Left lung (tissue), 10 donors: ENCODE measurements around the gene STEAP1B. TPM values are rescaled to one million over a fixed set of nuclear protein-coding genes. Genes with fewer than 3 reads are reported as not detected.

ENCODE experiments used
- ATAC-seq: fragments of 200-7000 bp; cut with Tn5 transposase; one replicate; pipeline ENCODE4 v1.9.1; 2020; ENCODE audit warnings: moderate library complexity
- DNase-seq, 4 donors: peaks; one replicate each; pipeline ENCODE4 v3.0.0-alpha.2; 2013 to 2020
- H3K27ac ChIP-seq, 2 donors: fragments of 200-600 bp; sonication (generic) in 1 of 2; one replicate each; pipeline versions ENCODE4 v1.5.0 to v1.8.0; 2020 to 2021
- H3K27me3 ChIP-seq, 2 donors: fragments of 200-600 bp; sonication (generic) in 1 of 2; one replicate each; pipeline versions ENCODE4 v1.5.0 to v1.8.0; 2020 to 2021
- H3K36me3 ChIP-seq, 2 donors: fragments of 200-600 bp; sonication (generic) in 1 of 2; one replicate each; pipeline versions ENCODE4 v1.5.0 to v1.8.0; 2020 to 2021
- H3K4me1 ChIP-seq, 2 donors: fragments of 200-600 bp; one replicate each; pipeline ENCODE4 v1.8.0; 2021
- H3K4me3 ChIP-seq, 2 donors: fragments of 200-600 bp; sonication (generic) in 1 of 2; one replicate each; pipeline versions ENCODE4 v1.5.0 to v1.8.0; 2020 to 2021; ENCODE audit warnings: mild to moderate bottlenecking in 1 of 2
- H3K9me3 ChIP-seq, 2 donors: fragments of 200-600 bp; sonication (generic) in 1 of 2; one replicate each; pipeline versions ENCODE4 v1.5.0 to v1.8.0; 2020 to 2021
- intact Hi-C, 2 donors: fragments of 100-400 bp; cut with DNase I; formaldehyde crosslinking; loops; one replicate each; pipeline versions ENCODE4 v1.11.2 to v1.14.2; 2022
- polyA plus RNA-seq, 6 donors: library from polyadenylated mRNA; unstranded; fragments of 120-200 nt; gene quantifications; one replicate each; pipeline ENCODE4 v1.2.1, GENCODE V29; 2013; ENCODE audit not compliant: insufficient read length in 6 of 6
- total RNA-seq, 2 donors: library from RNA; stranded (reverse); fragmentation: NEBNext Ultra II Directional; extraction: Animal tissue kit (Norgen Biotek cat#: 25700); gene quantifications; one replicate each; pipeline ENCODE4 v1.2.1, GENCODE V29; 2021
- TF ChIP-seq, protein P1 (sequence below), 2 donors: fragments of 200-600 bp; sonication (generic) in 1 of 2; IDR thresholded peaks; one replicate each; pipeline versions ENCODE4 v1.5.0 to v1.8.0; 2021; ENCODE audit warnings: antibody characterized with exemption in 2 of 2
- donor health status: DM: no; HTN: yes; CAD: no.
- donor health status: DM: no; HTN: no; CAD: no.

STEAP1B gene
- total and polyA plus RNA-seq, 8 donors = 0.85 to 3.4 (median 2.7) TPM

DNA sequence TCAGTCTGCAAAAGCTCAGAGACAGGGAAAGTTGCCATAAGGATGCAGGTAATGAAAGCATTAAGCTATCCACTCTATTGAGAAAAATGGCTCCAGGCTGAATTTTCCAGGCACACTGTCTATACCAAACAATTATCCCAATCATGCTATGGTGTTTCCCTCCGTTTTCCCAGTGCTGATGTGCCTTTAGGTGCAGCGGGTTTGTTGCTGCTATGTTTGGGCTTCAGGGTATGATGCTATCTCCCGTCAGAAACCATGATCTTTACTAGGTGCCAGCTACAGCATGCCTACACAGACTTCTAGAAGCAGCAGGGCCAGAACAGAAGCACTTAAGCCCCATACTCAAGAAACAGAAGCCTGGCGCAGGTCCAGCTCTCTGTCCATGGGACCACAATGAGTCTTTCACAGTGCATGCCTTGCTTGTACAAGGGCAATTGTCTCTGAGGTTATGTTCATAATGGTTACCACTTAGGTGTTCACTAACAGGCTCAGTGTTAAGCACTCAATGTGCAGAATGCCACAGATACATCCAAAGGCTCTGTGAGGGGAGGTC is 19.4 kb downstream of the STEAP1B start:
- Histone ChIP-seq H3K4me1 (peaks cover 0 to 3% of the 10 kb centered on the region in 2 donors), H3K36me3 (no peaks in the 10 kb centered on the region), H3K27ac (no peak overlapping the region), H3K9me3 (no peaks in the 10 kb centered on the region), H3K27me3 (no peaks in the 10 kb centered on the region), H3K4me3 (no peak overlapping the region)
- no peak for ATAC-seq
- DNase-seq = no peak
- TF ChIP-seq, protein P1, sequence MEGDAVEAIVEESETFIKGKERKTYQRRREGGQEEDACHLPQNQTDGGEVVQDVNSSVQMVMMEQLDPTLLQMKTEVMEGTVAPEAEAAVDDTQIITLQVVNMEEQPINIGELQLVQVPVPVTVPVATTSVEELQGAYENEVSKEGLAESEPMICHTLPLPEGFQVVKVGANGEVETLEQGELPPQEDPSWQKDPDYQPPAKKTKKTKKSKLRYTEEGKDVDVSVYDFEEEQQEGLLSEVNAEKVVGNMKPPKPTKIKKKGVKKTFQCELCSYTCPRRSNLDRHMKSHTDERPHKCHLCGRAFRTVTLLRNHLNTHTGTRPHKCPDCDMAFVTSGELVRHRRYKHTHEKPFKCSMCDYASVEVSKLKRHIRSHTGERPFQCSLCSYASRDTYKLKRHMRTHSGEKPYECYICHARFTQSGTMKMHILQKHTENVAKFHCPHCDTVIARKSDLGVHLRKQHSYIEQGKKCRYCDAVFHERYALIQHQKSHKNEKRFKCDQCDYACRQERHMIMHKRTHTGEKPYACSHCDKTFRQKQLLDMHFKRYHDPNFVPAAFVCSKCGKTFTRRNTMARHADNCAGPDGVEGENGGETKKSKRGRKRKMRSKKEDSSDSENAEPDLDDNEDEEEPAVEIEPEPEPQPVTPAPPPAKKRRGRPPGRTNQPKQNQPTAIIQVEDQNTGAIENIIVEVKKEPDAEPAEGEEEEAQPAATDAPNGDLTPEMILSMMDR (IDR thresholded peaks at IDR 0.05) = no peak
- intact Hi-C loops = no loop called here

DNA sequence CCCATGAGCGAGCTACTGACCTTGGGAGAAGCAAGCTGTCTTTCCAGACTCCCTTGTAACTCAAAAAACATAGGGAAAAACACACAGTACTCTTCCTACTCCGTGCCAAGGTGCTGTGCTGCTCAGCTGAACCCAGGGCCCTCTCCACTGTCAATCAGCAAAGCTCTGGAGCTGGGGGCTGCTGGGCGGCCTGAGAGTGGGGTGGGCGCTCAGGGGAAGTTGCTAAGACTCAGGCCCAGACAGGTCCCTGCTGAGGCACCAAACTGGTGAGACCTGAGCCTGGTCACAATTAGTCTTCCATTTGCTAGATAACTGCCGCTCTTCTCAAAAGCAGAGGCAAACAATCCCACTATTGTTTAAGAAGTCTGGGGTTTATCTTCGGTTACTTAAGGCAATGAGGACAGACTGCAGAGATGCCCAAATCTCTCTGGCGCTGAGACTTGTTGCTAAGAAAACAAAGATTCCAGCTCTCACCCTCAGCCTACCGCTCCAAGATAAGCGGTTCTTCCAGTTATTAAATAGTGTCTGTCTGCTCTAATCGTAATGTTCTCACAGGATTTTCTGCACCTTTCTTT is 22.0 kb downstream of the STEAP1B start:
- ATAC-seq = peak; percentile 33

DNA sequence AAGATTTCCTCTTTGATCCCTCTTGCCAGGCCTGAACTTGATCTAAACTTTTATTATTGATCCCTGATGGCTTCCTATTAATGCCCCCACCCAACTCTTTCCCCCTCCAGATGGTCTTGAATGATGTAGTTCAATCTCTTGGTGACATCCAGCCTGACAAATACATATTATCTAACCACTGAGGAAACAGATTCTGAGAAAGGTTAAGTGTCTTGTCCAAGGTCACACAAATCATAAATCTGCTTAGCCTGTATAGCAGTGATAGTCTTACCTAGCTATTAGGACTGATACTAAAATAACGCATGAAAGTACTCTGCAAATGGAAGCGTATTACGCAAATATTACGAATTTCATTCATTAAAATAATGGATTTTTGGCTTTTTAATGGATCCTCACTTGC is 22.7 kb downstream of the STEAP1B start:
- intact Hi-C loops = no loop called here
- TF ChIP-seq, protein P1 (IDR thresholded peaks at IDR 0.05) = no peak
- H3K36me3 ChIP-seq = no peaks in the 10 kb centered on the region
- peaks cover 0 to 3% of the 10 kb centered on the region in 2 donors for H3K4me1 ChIP-seq
- no peaks in the 10 kb centered on the region for H3K9me3 ChIP-seq
- DNase-seq (no peak), ATAC-seq (no peak)
- no peak overlapping the region for H3K4me3 ChIP-seq
- H3K27me3 ChIP-seq = no peaks in the 10 kb centered on the region
- no peak overlapping the region for H3K27ac ChIP-seq

More for the DNA sequence above, 22.0 kb downstream of the STEAP1B start:
- no peak for DNase-seq
- TF ChIP-seq, protein P1 (IDR thresholded peaks at IDR 0.05) = no peak
- no peak overlapping the region for H3K4me3 ChIP-seq
- no peak overlapping the region for H3K27ac ChIP-seq
- intact Hi-C loops = no loop called here
- H3K4me1 ChIP-seq = peaks cover 0 to 3% of the 10 kb centered on the region in 2 donors
- H3K9me3 ChIP-seq = no peaks in the 10 kb centered on the region
- H3K27me3 ChIP-seq = no peaks in the 10 kb centered on the region
- H3K36me3 ChIP-seq = no peaks in the 10 kb centered on the region

DNA sequence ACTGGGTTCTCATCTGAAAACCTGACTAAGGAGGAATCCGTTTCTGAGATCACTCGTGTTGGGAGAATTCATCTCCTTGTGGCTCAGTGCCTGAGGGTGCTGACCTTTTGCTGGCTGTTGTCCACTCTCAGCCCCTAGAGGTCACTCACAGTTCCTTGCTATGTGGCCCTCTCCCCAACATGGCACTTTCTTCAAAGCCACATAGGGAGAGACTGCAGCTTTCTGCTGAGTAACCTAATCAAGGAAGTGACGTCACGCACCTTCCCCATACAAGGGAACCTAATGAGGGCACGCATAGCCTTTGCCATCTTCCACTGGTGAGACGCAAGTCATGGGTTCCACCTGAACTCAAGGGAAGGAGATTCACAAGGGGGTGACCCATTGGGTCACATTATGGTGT is 23.2 kb downstream of the STEAP1B start:
- no peaks in the 10 kb centered on the region for H3K27me3 ChIP-seq
- TF ChIP-seq, protein P1 (IDR thresholded peaks at IDR 0.05) = no peak
- intact Hi-C loops = no loop called here
- no peak overlapping the region for H3K27ac ChIP-seq
- H3K4me1 ChIP-seq = peaks cover 0 to 1% of the 10 kb centered on the region in 2 donors
- ATAC-seq = no peak
- H3K36me3 ChIP-seq = no peaks in the 10 kb centered on the region
- no peak for DNase-seq
- no peaks in the 10 kb centered on the region for H3K9me3 ChIP-seq
- no peak overlapping the region for H3K4me3 ChIP-seq

DNA sequence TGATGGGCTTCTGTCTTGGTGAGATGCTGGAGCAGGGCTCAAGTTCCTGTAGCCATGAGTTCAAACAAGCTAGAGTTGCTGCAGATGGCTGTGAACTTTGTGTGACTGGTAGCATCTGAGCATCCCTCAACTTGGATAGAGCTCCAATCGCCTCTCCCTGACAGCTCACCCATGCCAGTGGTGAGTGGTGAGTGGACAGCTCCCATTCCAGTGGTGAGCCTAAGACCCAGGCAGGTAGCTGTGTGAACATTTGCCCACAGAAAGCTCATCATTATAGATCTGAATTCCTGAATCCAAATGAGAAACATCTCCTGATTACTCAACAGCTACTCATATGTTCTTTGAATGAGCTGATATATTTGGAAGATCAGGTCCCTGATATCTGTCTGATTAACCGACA is 25.3 kb downstream of the STEAP1B start:
- Histone ChIP-seq H3K9me3 (no peaks in the 10 kb centered on the region), H3K36me3 (no peaks in the 10 kb centered on the region), H3K4me3 (no peak overlapping the region), H3K27ac (no peak overlapping the region), H3K4me1 (no peaks in the 10 kb centered on the region), H3K27me3 (no peaks in the 10 kb centered on the region)
- intact Hi-C loops = no loop called here
- TF ChIP-seq, protein P1 (IDR thresholded peaks at IDR 0.05) = no peak
- no peak for ATAC-seq
- DNase-seq = no peak
